Activated gamma-delta T cell (primary cell): ENCODE measurements around the gene SLC2A3.
"Not testable (repeated sequence)": the region's sequence is repeated elsewhere in the genome, so short reads cannot be mapped to it uniquely, and the experiment has no call there.

Experiments used
- DNase-seq: peaks from one replicate; lab custom pipeline; 2025; lab: John Stamatoyannopoulos, UW
- total RNA-seq, 2 donors: gene quantifications; one replicate each; lab custom pipeline; 2026; lab: John Stamatoyannopoulos, UW

Gene SLC2A3
- total RNA-seq: 217 to 279 reads per million in 2 donors

DNA sequence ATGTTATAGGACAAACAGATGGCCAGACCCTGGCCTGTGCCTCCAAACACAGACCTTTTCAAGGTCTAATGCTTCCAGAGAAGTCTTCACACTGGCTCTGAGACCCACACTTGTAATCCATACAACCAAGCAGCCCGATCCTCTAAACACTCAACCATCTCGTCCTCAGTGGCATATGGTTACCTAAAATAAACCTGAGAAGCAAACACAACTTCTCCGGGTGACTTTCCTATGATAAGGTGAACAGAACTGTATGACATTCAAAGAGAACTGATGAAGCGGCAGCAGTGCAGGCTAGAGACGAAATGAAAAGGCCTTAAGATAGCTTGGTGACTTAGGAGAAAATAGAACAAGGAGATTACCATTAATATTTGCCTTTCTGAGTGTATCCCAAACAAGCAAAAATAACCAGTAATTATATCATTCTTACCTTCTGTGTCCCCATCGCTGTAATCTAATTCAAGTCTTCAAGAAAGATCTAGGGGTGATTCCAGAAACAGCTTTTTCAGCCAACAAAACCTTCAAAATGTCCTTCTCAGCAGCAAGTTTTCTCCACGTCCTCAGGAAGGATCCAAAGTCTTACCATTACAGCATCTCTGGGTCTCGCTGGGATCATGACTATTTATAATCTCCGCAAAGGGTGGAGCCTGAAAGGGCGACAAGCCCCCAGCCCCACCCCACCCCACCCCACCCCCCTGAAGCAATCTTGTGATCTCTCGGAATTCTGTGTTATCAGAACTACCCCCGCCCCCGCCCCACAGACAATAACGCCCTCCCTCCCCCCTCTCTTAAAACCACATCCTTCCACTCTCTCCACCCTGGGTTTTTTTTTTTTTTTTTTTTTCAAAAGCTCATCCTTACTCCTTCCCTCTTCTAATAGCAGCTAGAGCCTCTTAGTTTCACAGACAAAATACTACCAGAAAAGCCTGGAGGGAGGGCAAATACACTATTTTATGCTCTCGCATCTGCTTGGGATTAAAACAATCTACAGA, at the start of gene SLC2A3:
Gene SLC2A3 (minus strand): TSS at position 598 of the 992 bp plus-strand sequence. CDS start 153 bp downstream, at position 445.
- no peak for DNase-seq

DNA sequence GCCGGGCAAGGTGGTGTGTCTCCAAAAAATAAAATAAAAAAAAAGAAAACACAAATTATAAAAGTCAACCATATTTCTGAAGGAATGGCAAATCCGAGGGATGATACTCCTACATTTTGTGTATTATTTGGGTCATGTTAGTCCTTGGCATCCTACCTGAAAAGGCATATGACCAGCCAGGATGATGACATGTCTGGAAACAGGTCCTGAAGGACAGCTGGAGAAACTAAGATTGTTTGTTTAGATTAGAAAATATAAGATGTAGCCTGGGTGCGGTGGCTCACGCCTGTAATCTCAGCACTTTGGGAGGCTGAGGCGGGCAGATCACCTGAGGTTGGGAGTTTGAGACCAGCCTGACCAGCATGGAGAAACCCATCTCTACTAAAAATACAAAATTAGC, 48.9 kb upstream of the SLC2A3 start:
- DNase-seq: no peak

DNA sequence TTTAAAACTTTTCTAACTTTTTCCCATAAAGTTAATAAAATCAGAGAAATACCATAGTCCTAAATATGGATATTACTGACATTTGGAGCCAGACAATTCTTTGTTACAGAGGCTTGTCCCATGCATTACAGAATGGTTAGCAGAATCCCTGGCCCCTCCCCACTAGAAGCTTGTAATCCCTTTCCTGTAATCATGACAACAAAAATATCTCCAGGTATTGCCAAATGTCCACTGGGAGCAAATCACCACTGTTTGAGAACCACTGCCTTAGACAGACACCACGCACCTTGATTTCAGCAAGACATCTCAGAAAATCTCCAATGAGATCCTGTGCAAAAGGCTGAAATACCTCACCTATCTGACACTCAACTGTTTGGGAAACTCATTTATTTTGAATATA, 47.5 kb upstream of the SLC2A3 start:
- DNase-seq: not testable (repeated sequence)

DNA sequence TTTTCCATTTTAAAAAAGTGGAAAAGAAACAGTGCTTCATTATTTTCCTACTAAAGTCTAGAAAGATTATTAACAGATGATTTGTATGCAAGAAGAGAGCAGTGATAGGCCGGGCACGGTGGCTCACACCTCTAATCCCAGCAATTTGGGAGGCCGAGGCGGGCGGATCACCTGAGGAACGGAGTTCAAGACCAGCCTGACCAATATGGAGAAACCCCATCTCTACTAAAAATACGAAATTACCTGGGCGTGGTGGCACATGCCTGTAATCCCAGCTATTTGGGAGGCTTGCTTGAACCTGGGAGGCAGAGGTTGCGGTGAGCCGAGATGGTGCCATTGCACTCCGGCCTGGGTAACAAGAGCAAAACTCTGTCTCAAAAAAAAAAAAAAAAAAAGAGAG, 47.0 kb upstream of the SLC2A3 start:
- not testable (repeated sequence) for DNase-seq

DNA sequence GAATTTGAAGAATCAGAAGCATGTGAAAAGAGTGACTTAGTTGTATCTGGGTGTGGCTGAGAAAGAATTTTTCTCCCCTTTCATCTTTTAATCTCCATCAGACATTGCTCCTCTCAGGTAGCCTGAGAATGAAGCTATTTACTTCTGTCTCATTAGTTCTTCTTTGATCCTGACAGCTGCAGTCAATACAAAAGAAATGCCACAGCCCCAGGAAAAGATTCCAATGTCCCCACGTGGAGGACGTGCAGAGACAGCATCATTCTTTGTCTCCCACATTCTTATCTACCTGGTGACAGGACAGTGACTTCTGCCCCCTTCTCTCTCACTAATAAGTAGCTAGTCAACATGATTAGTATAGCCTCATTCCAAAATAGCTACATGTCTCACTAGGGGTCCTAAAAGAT, 46.3 kb upstream of the SLC2A3 start:
- DNase-seq: not testable (repeated sequence)

DNA sequence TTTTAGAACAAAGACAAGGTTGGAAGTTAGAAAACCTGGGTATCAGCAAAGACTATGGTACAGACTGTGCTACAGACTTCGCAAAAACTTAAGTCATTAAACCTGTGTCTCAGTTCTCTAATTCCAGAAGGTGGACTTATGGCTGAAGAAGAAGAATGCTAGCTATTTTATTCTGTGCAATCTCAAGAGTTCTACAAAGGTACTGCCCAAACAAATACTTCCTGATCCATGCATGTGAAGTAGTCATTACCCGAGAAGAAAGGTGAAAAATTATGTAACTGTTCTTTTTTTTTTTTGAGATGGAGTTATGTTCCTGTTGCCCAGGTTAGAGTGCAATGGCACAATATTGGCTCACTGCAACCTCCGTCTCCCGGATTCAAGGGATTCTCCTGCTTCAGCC, 45.5 kb upstream of the SLC2A3 start:
- no peak for DNase-seq

DNA sequence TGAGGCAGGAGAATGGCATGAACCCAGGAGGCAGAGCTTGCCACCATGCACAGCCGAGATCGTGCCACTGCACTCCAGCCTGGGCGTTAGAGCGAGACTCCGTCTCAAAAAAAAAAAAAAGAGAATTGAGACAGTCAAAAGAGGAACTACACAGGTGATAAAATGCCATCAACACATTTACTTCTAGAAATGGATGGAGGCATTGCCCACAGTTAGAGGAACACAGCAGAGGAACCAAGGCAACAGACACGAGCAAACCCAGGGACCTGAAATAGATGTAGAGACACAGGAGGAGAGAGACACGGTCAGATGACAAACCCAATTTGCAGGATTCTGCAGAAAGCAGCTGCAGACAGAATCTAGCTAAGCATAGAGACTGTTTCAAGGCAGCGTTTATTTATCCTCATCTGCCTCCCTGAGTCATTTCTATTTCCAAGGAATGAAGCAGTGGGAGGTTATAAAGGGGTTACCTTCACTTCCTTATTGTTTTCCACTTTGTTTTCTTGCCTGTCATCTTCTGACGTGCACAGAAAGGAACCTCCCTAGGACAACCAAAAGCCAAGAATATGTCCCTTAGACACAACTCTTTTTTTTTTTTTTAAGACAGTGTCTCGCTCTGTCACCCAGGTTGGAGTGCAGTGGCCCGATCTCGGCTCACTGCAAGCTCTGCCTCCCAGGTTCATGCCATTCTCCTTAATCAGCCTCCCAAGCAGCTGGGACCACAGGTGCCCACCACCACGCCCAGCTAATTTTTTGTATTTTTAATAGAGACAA, 41.6 kb upstream of the SLC2A3 start:
- not testable (repeated sequence) for DNase-seq

DNA sequence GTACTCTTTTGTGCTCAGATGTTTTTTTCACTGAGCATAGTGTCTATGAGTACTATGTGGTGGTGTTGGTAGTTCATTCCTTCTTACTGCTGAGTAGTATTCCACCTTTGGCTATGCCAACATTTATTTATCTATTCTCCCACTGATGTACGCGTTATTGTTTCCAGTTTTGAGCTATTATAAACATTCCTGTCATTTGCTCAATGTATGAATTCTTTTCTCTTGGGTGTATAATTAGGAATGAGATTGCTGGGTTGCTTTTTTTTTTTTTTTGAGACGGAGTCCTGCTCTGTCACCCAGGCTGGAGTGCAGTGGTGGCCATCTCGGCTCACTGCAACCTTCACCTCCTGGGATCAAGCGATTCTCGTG, 37.5 kb upstream of the SLC2A3 start:
- no peak for DNase-seq

DNA sequence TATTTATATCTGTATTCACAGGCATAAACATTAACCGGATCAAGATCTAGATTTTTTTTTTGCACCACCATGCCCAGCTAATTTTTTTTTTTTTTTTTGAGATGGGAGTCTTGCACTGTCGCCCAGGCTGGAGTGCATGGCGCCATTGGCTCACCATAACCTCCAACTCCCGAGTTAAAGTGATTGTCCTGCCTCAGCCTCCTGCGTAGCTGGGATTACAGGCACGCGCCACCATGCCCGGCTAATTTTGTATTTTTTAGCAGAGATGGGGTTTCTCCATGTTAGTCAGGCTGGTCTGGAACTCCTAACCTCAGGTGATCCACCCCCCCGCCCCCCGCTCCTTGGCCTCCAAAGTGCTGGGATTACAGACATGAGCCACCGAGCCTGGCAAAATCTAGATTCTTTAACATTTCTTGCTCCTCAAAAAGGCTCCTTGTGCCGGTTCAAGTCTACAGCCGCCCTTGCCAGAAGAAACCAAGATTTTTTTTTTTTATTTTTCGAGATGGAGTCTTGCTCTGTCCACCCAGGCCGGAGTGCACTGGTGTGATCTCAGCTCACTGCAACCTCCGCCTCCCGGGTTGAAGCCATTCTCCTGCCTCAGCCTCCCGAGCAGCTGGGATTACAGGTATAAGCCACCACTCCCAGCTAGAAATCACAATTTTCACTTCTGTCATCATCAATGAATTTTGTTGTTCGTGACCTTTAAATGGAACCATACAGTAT, 36.9 kb upstream of the SLC2A3 start:
- no peak for DNase-seq

DNA sequence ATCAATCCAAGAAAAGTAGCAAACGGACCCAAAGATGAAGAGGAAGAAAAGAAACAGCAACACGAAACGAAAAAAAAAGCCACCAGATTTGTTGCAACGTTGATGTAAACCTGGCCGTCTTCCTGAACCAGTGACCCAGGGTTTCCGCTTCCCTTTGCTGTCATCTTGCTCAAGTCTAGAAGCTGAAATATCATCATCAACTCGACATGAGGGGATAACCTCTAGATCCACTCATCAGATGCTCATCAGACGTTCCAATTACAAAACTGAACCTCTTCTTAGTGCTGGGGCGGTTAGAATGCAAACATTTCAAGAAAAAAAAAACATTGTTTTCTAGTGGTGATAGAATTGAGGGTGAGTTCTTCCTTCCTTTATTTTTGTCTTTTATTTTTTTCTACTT, 36.3 kb upstream of the SLC2A3 start:
- DNase-seq: not testable (repeated sequence)

DNA sequence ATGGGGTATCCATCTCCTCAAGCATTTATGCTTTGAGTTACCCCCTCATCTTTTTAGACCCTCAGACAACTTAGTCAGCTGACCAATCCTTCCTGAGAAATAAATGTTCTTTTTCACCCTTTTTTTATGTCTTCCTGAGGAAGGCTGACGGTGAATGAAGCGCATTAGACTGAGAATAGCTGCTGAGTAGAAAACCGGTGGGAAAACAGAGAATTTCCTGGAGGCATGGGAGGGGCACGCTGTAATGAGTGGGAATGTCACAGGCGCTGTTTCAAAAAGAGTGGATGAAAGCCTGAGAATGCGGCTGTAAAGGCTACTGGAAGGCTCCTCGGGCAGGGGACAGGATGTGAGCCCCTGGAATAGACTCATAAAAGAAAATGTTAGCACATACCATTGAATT, 35.8 kb upstream of the SLC2A3 start:
- not testable (repeated sequence) for DNase-seq

DNA sequence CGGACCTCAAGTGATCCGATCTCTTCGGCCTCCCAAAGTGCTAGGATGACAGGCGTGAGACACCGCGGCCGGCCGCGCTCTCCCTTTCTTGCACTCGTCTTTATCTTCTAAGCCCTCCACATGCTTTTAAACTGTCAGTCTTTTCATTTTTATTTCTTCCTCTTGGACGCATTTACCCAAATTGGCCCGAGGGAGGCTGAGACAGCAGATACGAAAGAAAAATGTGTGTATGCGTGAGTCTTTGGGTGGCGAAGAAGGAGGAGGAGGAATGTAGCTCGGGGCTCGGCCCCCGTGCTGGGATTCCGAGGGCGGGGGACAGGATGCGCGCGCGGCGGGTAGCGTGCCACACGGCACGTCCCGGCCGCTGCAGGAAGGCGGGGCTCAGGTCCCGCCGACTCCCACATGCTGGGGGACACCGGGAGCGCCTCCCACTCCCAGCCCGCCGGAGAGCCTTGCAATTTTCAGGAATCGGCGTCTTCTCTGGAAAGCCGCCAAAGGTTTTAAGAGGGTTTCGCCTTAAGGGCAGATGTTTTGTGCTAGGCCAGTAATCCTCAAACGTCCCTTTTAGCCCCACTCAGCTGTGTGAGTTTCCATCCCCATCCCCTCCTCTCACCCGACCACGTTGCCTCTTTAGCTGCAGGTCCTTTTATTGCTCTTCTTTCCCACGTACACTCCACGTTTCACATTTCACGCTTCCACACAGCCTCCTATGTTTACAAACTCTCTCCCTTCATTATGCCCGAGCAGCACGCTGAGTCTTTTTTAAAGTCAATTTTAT, 34.7 kb upstream of the SLC2A3 start:
- peak; percentile 70 for DNase-seq

DNA sequence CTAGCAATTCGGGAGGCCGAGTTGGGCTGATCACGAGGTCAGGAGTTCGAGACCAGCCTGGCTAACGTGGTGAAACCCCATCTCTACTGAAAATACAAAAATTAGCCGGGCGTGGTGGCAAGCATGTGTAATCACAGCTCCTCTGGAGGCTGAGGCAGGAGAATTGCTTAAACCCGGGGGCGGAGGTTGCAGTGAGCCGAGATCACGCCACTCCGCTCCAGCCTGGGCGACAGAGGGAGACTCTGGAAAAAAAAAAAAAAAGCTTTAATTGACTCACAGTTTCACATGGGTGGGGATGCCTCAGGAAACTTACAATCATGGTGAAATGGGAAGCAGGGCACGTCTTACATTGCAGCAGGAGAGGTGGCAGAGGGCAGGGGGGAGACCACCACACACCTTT, 30.6 kb upstream of the SLC2A3 start:
- DNase-seq: no peak

DNA sequence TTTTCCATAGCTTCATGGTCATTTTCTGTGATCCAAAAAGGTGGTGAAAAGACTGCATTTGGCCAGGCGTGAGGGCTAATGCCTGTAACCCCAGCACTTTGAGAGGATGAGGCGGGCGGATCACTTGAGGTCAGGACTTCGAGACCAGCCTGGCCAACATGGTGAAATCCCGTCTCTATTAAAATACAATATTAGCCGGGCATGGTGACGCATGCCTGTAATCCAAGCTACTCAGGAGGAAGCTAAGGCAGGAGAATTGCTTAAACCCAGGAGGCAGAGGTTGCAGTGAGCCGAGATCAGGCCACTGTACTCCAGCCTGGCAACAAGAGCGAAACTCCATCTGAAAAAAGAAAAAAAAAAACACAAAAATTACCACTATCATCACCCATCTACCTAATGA, 28.7 kb upstream of the SLC2A3 start:
- not testable (repeated sequence) for DNase-seq

DNA sequence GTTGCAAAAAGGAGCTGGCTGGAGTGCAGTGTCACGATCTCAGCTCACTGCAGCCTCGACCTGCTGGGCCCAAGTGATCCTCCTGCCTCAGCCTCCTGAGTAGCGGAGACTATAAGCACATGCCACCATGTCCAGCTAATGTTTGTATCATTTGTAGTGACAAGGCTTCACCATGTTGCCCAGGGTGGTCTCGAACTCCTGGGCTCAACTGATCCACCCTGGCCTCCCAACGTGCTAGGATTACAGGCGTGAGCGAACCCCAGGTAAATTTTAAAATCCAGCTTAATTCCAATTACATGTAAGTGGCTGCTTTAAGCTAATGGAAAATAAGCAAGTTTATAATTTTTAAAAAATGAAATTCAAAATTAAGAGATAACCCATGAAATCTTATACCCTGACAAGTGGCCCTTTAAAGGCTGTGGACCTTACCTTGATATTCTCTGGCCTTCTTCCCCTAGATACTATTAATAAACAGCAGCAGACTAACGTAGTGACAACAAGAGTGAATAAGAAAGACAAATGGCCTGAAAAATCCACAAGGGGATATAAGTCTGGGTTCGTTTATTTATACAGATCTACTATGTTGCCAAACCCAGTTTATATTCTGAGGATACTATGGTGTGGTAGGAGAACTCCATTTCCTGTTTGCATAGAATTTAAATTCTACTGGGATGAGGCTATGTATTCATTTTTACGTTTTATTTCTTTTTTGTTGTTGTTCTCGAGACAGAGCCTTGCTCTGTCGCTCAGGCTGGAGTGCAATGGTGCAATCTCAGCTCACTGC, 25.6 kb upstream of the SLC2A3 start:
- no peak for DNase-seq

DNA sequence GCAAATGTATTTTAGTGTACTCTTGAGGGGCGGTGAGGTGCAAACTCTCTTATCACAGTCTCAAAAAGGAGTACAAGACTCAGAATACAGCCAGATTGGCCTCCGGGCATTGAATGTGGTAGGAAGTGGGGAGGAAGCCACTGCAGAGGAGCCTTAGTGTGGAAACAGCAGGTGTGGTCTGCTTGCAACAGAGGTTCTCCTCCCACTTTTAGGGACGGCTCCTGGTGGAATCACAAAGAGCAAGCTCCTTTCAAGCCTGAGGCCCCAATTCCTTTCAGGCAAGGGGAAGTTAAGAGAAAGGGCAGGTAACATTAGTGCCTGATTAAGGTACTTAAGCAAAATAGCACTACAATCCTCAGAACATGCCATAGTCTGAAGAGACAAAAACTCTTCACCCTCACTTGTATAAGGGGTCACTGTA, 23.7 kb upstream of the SLC2A3 start:
- no peak for DNase-seq

DNA sequence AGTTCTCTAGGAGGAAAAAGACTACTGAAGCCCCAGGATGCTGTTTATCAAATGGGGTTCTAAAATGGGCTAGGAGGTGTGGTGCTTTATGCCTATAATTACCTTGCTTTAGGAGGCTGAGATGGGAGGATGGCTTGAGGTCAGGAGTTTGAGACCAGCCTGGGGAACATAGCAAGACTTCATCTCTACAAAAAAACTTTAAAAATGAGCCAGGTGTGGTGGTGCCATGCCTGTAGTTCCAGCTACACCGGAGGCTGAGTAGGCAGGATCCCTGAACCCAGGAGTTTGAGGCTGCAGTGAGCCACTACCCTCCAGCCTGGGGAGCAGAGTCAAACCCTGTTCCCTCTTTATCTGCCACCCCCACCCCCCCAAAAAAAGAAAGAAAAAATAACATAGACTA, 23.3 kb upstream of the SLC2A3 start:
- no peak for DNase-seq

DNA sequence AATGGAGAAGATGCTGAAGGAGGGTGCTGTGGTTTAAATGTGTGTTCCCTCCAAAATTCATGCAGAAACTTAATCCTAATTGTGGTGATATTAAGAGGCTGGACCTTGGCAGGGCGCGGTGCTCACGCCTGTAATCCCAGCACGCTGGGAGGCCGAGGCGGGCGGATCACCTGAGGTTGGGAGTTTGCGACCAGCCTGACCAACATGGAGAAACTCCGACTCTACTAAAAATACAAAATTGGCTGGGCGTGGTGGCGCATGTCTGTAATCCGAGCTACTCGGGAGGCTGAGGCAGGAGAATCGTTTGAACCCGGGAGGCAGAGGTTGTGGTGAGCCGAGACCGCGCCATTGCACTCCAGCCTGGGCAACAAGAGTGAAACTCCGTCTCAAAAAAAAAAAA, 18.9 kb upstream of the SLC2A3 start:
- DNase-seq: not testable (repeated sequence)

DNA sequence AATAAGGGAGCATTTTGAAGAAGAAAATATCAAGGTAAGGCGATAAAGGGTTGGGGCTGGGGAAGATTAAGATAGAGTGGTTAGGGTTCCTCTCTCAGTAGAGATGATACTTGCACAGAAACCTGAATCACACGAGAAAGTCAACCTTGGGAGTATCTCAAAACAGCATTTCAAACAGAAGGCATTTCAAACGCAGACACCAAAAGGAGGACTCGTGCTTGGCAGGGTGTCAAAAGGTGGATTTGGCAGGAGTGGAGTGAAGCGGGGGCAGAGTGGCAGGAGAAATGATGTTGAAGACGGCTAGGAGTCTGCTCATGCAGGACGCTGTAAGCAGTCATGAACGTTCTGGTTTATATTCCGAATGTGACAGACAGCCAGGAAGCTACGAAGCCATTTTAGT, 18.4 kb upstream of the SLC2A3 start:
- DNase-seq: not testable (repeated sequence)

DNA sequence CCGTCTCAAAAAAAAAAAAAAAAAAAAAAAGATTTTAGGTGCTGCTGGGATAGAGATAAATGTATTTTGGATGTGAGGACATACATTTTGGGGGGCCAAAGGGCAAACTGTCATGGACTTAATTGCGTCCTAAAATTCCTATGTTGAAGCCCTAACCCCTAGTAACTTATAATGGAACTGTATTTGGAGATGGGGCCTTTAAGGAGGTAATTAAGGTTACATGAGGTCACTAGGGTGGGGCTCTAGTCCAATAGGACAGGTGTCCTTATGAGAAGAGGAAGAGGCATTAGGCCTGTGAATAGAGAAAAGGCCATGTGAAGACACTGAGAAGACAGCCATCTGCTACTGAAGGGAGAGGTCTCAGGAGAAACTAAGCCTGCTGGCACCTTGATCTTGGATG, 17.9 kb upstream of the SLC2A3 start:
- not testable (repeated sequence) for DNase-seq
